NCI-H146 treated with DMSO at 0.1 percent for 48 hours (cell line): Measurements from ENCODE around the gene FBXL16.

Experiments used
- DNase-seq: peaks from one replicate; lab custom pipeline; 2025; ENCODE audit not compliant: unreplicated experiment; lab: John Stamatoyannopoulos, UW

The FBXL16 gene

GRCh38 chr16:734981-735881 lies 29.6 kb upstream of the FBXL16 start:
- no peak for DNase-seq

DNA sequence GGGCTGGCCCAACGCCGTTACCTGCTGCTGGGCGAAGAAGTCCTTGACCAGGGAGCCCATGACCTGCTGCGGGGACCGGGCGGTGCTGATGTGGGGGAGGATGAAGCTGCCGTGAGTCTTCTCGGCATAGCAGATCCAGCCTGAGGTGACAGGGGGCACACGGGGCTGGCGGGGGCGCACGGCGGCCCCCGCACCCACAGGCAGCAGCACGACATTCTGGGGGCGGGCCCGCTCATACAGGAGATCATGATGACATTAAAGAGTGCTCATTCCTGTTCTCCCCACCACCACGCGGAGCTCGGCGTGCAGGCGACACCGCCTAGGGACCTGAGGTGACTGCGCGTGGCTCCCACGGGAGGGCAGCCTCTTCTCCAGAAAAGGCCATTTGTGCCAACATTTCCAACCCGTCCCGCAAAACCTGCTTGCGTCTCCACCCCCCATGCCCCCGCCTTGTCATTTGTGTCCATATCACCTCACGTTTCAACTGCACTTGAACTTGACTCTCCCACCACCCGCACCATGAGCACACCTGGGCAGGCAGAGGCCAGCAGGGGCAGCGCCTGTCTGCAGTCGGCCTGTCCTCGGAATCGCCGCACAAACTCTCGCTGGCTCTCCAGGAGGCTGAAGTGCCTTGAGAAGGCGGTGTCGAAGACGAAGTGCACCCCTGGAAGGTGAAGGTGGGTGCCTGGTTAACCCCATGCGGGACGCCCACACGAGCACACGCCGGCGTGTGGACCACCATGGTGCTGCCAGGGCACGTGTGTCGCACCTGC lies 28.8 kb upstream of the FBXL16 start:
- no peak for DNase-seq

DNA sequence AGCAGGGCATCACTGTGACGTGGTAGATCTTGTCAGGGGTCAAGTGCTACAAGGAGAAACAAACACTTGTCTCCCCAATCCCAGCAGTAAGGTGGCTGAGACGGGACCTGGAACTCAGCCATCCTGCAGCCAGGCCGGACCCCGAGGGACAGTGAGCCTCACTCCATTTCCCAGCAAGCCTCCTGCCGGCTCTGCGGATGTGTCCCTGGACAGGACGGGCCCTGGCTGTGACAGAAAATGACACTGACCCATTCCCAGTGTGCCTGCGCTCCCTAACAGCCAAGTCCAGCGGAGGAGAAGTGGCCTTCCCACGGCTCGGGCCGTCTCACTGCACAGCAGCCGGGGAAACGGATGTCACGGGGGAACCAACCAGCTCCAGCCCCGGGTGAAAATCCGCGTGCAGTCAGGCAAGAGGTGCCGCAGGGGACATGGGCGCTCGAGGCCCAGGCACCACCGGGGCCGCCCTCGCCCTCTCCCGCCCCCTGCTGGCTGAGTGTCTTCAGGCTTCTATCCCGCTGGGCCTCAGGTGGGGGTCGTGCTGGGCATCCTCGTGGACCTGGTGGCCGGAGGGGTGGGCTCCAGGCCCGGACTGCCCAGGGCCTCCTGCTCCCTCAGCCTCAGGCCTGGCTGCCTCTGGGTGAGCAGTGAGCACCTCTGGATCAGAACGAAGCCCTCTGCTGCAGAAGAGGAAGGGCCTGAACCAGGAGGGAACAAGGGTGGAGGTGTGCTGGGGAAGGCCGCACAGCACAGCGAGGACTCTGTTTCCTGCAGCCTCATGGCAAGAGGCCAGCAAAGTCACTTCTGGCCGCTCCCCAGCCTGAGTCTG lies 28.0 kb upstream of the FBXL16 start:
- DNase-seq, result no peak

- DNase-seq, result no peak
Observed at GRCh38 chr16:732936-733335, 27.3 kb upstream of the FBXL16 start.

DNA sequence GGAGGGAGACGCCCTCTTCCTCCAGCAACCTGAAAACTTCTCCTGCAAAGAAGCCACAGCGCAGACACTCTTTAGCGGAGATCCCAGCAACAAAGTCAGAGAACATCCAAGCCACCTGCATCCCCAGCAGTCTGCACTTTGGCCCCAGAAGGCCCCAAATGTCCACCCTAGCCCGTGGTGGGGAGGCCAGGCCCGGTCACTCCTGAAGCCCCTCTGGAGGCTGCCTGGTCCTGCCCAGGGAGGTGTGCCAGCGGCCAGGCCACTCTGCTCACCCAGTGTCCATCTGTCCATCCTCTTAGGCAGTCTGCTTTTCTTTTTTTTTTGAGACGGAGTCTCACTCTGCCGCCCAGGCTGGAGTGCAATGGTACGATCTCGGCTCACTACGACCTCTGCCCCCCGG lies 26.7 kb upstream of the FBXL16 start:
- no peak for DNase-seq

DNA sequence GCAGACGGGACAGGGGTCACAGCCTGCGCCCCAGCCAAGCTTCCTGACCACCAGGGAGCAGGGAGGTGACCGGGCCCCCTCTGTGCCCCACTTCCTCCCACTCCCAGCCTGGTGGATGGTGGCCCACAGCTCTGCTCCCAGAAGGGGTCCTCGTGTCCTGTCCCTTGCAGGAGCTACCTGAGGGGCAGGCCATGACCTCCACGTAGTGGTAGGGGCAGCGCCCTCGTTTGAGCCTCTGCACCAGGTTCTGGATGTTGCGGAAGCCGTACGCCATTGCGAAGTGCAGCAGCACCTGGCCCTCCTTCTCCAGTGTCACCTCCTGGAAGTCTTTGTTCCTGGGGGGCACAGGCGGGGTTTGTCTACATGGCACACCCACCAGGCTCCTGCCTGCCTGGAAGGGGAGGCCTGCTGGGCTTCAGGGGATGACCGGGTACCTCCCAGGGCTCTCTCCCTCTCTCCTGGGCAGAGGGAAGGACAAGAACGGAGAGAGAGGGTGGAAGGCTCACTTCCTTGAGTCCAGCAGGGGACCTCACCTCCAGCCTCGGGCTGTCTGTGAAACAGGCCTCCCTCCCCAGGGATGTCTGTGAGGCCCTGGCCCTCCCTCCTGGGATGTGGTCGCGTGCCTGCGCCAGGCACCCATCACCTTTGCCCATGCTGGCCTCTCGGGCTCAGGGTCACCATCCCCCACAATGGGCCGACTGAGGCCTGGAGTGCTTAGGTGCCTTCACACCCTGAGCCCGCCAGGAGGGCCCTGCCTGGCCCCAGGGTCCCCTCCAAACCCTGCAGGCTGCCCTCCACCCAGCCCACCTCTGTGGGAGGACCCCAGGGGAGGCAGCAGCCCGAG lies 25.3 kb upstream of the FBXL16 start:
- no peak for DNase-seq

DNA sequence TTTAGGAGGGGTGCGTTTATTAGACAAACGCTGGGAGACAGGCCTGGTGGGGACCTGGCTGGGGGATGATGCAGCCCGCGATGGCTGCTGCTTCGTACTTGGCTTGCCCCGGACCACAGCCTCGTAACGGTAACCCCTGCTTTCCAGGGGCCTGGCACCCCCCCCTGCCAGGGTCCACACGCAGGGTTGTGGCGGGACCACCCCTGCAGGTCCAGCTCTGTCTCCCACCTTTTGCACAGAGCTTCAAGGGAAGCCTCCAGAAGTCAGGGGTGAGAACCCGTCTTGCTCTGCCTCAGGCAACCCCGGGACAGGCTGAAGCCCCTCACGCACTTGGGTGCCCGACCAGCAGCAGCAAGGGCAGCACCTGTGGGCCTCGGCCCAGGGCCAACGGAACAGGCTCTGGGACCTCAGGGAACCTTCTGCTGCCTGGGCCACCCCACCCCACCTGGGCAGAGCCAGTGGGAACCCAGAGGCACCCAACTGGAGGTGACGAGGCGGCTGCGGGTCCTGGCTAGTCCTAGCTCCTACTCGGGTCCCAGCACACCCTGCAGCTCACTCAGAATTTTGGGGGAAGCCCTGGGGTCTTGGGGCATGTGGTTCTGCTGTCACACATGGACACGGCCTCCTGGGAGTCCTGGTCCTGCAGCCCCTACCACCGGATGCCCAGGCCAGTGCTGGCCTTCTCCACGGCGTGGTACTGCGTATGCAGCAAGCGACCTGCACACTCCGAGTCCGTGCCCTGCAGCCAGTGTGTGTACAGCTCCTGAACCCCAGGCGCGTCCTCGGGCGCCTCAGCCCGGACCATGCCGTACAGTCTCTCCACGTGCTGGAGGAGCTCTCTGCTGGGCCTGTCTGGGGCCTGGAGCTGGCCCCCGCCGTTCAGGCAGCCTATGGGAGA lies 24.4 kb upstream of the FBXL16 start:
- DNase-seq, result no peak

DNA sequence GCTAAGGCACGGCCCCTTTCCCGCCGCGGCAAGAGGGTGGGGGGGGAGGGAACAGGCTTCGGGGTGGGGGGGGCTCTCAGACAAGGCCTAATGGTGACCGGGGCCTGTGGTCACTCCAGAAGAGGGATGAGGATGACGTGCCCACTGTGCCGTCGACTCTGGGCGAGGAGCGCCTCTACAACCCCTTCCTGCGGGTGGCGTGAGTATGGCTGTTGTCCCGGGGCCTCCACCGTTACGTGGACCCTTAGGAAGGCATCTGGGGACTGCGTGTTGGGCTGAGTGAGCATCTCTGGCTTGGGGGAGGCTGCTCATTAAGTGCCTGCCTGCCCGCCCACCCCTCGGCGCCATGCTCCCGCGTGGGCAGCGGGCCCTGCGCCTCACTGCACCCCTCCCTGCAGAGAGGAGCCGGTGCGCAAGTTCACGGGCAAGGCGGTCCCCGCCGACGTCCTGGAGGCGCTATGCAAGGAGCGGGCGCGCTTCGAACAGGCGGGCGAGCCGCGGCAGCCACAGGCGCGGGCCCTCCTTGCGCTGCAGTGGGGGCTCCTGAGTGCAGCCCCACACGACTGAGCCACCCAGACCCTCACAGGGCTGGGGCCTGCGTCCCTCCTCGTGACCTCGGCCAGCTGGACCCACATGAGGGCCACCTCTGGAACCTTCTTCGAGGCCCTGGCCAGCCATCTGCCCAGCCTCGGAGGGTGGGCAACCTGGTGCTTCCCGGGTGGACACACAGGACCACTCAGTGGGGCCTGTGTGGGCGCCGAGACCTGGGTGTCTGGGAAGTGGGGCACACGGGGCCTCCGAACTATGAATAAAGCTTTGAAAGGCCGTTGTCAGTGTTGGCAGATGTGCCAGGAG lies 23.5 kb upstream of the FBXL16 start:
- no peak for DNase-seq

- DNase-seq, result peak; percentile 66
Observed at GRCh38 chr16:728131-728889, 22.7 kb upstream of the FBXL16 start.

- DNase-seq, result no peak
Observed at GRCh38 chr16:727291-727977, 21.8 kb upstream of the FBXL16 start.

GRCh38 chr16:726438-727290 lies 21.1 kb upstream of the FBXL16 start, which contains the start of the genes CCDC78 and HAGHL:
Gene CCDC78 (minus strand): TSS chr16:726443. CDS start chr16:726367, 76 bp downstream.
Gene HAGHL (plus strand): TSS chr16:727106. CDS start chr16:727510, 404 bp downstream.
- peak; percentile 16 for DNase-seq

DNA sequence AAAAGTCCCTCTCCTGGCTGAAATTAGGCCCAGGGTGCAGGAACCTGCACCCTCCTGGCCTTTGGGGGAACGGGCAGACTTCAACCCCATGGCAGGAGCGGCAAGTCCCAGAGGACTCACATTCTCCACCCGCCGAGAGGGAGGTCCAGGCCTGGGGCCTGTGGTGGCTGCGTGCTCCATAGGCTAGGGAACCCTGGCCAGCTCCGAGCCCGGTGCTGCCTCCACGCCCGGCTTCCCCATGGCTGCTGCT lies 20.5 kb upstream of the FBXL16 start:
- no peak for DNase-seq

DNA sequence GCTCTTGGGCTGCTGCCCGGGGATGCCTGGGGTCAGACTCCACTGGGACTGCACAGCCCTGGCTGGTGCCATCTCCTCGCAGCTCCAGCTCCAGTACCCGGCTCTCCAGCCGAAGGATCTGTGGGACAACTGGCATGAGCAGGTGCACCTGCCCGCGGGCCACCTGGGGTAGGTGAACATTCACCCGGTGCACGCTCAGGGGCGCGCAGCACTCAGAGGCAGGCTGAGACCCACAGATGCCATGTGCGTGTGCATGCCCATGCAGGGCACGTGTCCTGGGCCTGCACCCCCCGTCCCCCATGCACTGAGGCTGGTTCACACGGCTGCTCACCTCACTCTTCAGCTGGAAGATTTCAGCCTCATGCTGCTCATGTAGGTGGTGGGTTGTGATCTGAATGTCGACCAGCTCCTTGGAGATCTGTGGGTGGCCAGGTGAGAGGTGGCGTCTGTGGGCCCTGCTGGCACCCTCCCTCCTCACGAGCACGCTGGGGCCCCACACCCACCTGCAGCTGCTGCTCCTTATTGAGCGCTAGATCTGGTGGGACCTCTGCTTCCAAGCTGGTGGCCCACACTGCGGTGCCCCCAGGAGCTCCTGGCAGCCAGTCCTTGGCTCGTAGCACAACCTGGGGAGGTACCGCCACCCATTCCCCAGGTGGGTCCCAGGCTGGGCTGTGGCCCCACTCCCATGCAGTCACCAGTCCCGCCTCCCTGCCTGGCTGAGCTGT lies 20.0 kb upstream of the FBXL16 start:
- DNase-seq, result no peak

GRCh38 chr16:725041-725376 lies 19.4 kb upstream of the FBXL16 start:
- no peak for DNase-seq

DNA sequence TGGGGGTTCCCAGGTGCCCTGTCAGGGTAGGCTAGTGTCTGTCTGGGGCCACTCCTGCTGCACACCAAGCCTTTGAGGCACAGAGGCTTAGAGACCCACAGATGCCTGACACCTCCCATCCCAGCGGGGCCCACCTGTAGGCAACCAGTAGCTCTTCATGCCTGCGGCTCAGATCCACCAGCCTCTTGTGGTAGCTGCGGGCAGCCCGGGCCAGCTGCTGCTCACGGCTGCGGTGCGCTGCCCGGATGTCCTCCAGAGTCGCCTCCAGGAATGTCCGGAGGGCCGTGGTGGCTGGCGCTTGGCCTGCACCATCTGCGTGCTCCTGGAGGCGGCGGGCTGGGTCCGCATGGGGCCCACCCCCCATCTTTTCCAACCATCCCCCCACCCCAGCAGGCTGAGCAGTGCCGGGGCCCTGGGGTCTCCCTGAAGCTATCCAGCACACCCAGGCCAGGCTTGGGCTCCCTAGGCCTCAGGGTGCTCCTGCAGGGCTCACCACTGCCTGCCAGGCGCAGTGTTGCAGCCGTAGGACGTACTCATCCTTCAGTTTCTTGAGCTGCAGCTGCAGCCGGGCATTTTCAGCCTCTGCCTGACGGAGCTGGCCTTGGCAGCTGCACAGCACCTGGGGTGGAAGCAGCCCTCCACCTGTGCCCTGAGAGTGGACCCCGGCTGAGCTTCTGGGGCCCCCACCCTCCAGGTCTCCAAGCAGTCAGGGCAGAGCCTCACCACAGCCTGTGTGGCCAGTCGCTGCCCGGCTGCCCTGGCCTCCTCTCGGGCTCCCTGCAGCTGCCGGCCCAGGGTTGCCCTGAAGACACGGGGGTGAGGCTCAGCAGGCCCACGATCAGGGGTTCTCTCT lies 18.8 kb upstream of the FBXL16 start:
- no peak for DNase-seq
